ENCODE measurements around the gene OTULIN. TPM values are rescaled to one million over a fixed set of nuclear protein-coding genes. Genes with fewer than 3 reads are reported as not detected.

The OTULIN gene
- total and polyA plus RNA-seq, 2 of the 4 experiments (the other 2 are of a cell fraction) = 6.9 to 19.5 TPM

DNA sequence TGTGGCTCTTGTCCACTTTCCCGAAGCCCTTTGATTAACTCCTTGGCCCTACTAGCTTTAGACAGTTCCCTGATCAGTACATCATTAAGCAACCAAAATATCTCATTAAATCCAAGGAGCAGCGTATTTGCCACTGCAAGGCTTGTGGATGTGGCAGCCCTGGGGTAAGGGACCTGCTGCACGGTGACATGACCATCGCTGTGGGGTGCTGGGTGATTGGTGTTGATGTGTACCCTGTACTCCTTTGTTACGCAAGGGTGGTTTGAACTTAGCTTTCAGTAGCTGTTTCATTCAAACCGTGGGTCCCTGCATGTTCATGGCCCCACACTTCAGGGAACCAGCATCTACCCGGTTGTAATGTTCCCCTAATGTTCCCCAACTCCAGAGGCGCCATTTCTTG is 41.0 kb downstream of the OTULIN start:
- H2BK20ac ChIP-seq (ENCODE audit: low read depth, low read length) = peak overlapping the region; percentile 33; the same call in 1 of the 2 replicates
- H3K14ac ChIP-seq (replicated peaks; ENCODE audit: low read depth, low read length) = 0 out of 2 replicates have a peak overlapping the region, but pooled peaks have one; percentile 14
- in situ Hi-C loops (cut with MboI; ENCODE audit: low sequenced_read_pairs) = loop anchor here (25.0 kb wide), 1 partner anchor 807 kb away; the partner anchor contains the start of gene FBXL7
- H2BK15ac ChIP-seq (ENCODE audit: low read depth, low read length) = no peak overlapping the region
- H3K4me2 ChIP-seq (ENCODE audit: low read depth, low read length) = no peak overlapping the region
- H3K4me3 ChIP-seq (ENCODE audit: insufficient read depth, low read depth, low read length) = no peak overlapping the region
- H3K9ac ChIP-seq (ENCODE audit: low read depth, low read length) = no peak overlapping the region
- no peak overlapping the region for H4K5ac ChIP-seq (ENCODE audit: low read depth, low read length)
- H3K4ac ChIP-seq (ENCODE audit: low read depth, low read length) = peak overlapping the region; percentile 8; the same call in 1 of the 2 replicates
- DNase-seq (no peak), ATAC-seq (ENCODE audit: low read depth) (no peak)
- intact Hi-C loops (cut with micrococcal nuclease) = no loop called here
- no peak overlapping the region for H3K23ac ChIP-seq (ENCODE audit: low read depth, low read length)
- H3K18ac ChIP-seq (ENCODE audit: low read depth, low read length) = no peak overlapping the region
- H3K9me3 ChIP-seq (ENCODE audit: control insufficient read depth, insufficient read depth, low read length) = no peaks in the 10 kb centered on the region
- H4K8ac ChIP-seq (ENCODE audit: low read depth in 2 of 2, low read length in 2 of 2) = no peak overlapping the region
- no peak overlapping the region for H2AFZ ChIP-seq (replicated peaks; ENCODE audit: low read length, poor library complexity)
- H4K91ac ChIP-seq (ENCODE audit: insufficient read depth, low read depth, low read length) = 0 out of 2 replicates have a peak overlapping the region, but pooled peaks have one; percentile 13
- dilution Hi-C loops (cut with HindIII; ENCODE audit: low sequenced_read_pairs, unreplicated experiment) = no loop called here
- CTCF ChIA-PET = interaction anchor here (0.6 kb wide), 1 partner anchor 18 kb away, joined by 3 read pairs; no protein-coding TSS in a partner anchor
- H2AK5ac ChIP-seq (ENCODE audit: low read depth, low read length) = peak overlapping the region; percentile 25
- peaks cover 22 to 62% of the 10 kb centered on the region in 2 experiments for H3K79me1 ChIP-seq (ENCODE audit: low read depth in 1 of 2, low read length in 2 of 2)
- H3K4me1 ChIP-seq (ENCODE audit: control insufficient read depth, insufficient read depth, low read length) = peaks cover 7% of the 10 kb centered on the region
- H3K27me3 ChIP-seq (ENCODE audit: control insufficient read depth, insufficient read depth, low read length) = no peaks in the 10 kb centered on the region
- BruUV-seq (replicated peaks) = no TSS peak
- H3K27ac ChIP-seq (ENCODE audit: insufficient read depth, low read length) = no peak overlapping the region
- WGBS, 2 experiments (ENCODE audit: extremely low coverage in 2 of 2, insufficient read length in 1 of 2) = 67% methylated on average over 1 of the region's 8 CpGs; no CpG with 5 or more reads in 1 of the 2 experiments
- no peaks in the 10 kb centered on the region for H4K20me1 ChIP-seq (ENCODE audit: insufficient read depth, low read length)
- H2BK120ac ChIP-seq (ENCODE audit: low read depth, low read length) = peak overlapping the region; percentile 47; the same call in 1 of the 2 replicates
- peak overlapping the region; percentile 53 for H2BK5ac ChIP-seq (ENCODE audit: low read depth, low read length, poor library complexity, severe bottlenecking)
- no peak for TF ChIP-seq RAD21 (IDR thresholded peaks at IDR 0.05; ENCODE audit: low read length)
- TF ChIP-seq CEBPB (IDR thresholded peaks at IDR 0.05; ENCODE audit: low read depth, low read length) = peak; percentile 13; the same call in 1 of the 2 replicates
- H3K36me3 ChIP-seq (ENCODE audit: control insufficient read depth, insufficient read depth, low read length) = peaks cover 21% of the 10 kb centered on the region
- H3K56ac ChIP-seq (ENCODE audit: extremely low read depth, insufficient read depth, low read length) = no peak overlapping the region
- H3K9me1 ChIP-seq (ENCODE audit: insufficient read depth, low read length) = peaks cover 16% of the 10 kb centered on the region
- POLR2A ChIA-PET (ENCODE audit: unreplicated experiment) = no interaction called here
- no peak overlapping the region for H2AK9ac ChIP-seq (replicated peaks; ENCODE audit: low read depth, low read length, poor library complexity)

Data from IMR-90 (cell line).